ENCODE data around the gene SLC41A1. TPM values are rescaled to one million over a fixed set of nuclear protein-coding genes. Genes with fewer than 3 reads are reported as not detected.
A peak's percentile ranks its signal among the peaks of the same experiment; 100 is the strongest.

The SLC41A1 gene
- total and polyA plus RNA-seq, 9 of the 15 experiments (the other 6 are each of a cell fraction or from before 2014, with no cell fraction given), result 4.1 to 29.3 (median 11.4) TPM

DNA sequence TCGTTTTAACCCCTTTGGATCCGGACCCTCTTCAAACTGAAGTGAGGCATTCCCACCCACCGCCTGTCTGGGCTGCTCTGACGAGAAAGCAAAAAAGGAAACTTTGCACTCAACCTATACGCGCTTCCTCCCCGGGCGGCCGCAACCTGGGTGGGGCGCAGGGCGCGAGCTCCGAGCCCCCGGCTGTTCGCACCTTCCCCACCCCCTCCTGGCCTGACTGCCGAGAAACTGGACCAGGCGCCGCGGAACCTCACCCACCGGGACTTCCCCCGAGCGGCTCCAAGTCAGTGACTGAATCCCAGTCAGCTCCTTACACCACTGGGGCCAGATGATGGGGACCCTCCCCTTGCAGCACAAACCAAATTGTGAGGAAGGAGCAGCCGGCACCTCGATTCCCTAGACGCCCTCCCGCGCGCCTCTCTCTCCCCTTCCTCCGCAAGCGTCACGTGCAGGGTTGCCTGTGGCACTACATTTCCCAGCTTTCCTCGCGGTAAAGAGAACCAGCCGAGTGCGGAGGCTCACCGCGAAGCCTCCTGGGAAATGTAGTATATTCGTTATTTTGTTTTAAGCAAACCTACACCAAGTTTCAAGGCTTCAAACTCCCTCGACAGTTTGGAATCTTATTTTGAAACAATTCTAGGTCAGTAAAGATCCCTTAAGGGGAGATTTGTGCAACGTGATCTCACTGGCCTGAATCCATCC lies 37.8 kb downstream of the SLC41A1 start, which contains the start of gene RAB29 (continued):
- TF ChIP-seq NKRF (IDR thresholded peaks at IDR 0.05; ENCODE audit: borderline replicate concordance) (0 out of 2 replicates have a peak, but pooled peaks have one; percentile 58), MEIS2 (IDR thresholded peaks at IDR 0.05; ENCODE audit: partially characterized antibody) (no peak), PHF21A (IDR thresholded peaks at IDR 0.05; ENCODE audit: borderline replicate concordance, low read depth) (no peak), PYGO2 (tag; IDR thresholded peaks at IDR 0.05) (no peak), RBM39 (optimal IDR thresholded peaks at IDR 0.05; ENCODE audit: low read depth, low read length) (no peak), FOXP1 (CRISPR knock-in tag; IDR thresholded peaks at IDR 0.05) (0 out of 2 replicates have a peak, but pooled peaks have one; percentile 72), ZNF561 (CRISPR knock-in tag; conservative IDR thresholded peaks at IDR 0.05) (no peak), ZNF551 (CRISPR knock-in tag; IDR thresholded peaks at IDR 0.05) (no peak), ZNF184 (CRISPR knock-in tag; IDR thresholded peaks at IDR 0.05) (no peak), LEF1 (IDR thresholded peaks at IDR 0.05) (peak; percentile 59; the same call in 1 of the 2 replicates), ZBTB7A (IDR thresholded peaks at IDR 0.05; ENCODE audit: borderline replicate concordance, control insufficient read depth, low read depth, low read length) (peak; percentile 75; the same call in 1 of the 2 replicates), ZNF217 (CRISPR knock-in tag; IDR thresholded peaks at IDR 0.05) (no peak), ZC3H11A (IDR thresholded peaks at IDR 0.05; ENCODE audit: low read depth, low read length) (no peak), CHD1 (IDR thresholded peaks at IDR 0.05; ENCODE audit: low read length) (no peak), ZNF445 (CRISPR knock-in tag; IDR thresholded peaks at IDR 0.05; ENCODE audit: low read depth) (no peak), ZFP36 (IDR thresholded peaks at IDR 0.05; ENCODE audit: low read depth, low read length, partially characterized antibody) (no peak), ETS2 (tag; IDR thresholded peaks at IDR 0.05; ENCODE audit: borderline replicate concordance, poor library complexity, severe bottlenecking) (no peak), DNMT1 (IDR thresholded peaks at IDR 0.05) (0 out of 2 replicates have a peak, but pooled peaks have one; percentile 35)

All from K562 (cell line).